ENCODE results near the gene TEX26.

DNA sequence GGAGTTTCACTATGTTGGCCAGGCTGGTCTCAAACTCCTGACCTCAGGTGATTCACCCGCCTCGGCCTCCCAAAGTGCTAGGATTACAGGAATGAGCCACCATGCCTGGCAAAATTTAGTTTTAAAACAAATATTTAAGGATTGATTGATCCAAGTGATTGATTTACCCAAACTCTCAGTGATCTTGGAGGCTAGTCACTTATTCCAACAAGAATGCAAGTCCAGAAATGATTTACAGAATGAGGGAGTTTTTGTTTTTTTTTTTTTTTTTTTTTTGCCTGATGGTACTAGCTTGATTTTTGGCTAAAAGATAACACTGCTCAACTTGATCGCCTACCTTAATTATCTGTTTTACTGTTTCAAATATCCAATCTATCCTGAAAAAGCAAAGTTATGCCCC is 5.7 kb upstream of the TEX26 start:
- TF ChIP-seq CBX8 (IDR thresholded peaks at IDR 0.05) (no peak), RFX5 (IDR thresholded peaks at IDR 0.05) (no peak), POLR2A (IDR thresholded peaks at IDR 0.05; ENCODE audit: low read length) (no peak), CEBPB (IDR thresholded peaks at IDR 0.05) (no peak), MAZ (IDR thresholded peaks at IDR 0.05; ENCODE audit: borderline replicate concordance, low read depth, low read length) (no peak), CHD4 (IDR thresholded peaks at IDR 0.05; ENCODE audit: borderline replicate concordance) (no peak), FOSL2 (IDR thresholded peaks at IDR 0.05) (no peak), FOSL2 (CRISPR knock-in tag; IDR thresholded peaks at IDR 0.05) (no peak), BHLHE40 (IDR thresholded peaks at IDR 0.05; ENCODE audit: low read depth, low read length) (no peak), RARB (CRISPR knock-in tag; IDR thresholded peaks at IDR 0.05) (no peak), NR3C1 (IDR thresholded peaks at IDR 0.05) (no peak), RNF2 (IDR thresholded peaks at IDR 0.05; ENCODE audit: borderline replicate concordance, low read depth) (no peak)
- TF ChIP-seq, protein P1, sequence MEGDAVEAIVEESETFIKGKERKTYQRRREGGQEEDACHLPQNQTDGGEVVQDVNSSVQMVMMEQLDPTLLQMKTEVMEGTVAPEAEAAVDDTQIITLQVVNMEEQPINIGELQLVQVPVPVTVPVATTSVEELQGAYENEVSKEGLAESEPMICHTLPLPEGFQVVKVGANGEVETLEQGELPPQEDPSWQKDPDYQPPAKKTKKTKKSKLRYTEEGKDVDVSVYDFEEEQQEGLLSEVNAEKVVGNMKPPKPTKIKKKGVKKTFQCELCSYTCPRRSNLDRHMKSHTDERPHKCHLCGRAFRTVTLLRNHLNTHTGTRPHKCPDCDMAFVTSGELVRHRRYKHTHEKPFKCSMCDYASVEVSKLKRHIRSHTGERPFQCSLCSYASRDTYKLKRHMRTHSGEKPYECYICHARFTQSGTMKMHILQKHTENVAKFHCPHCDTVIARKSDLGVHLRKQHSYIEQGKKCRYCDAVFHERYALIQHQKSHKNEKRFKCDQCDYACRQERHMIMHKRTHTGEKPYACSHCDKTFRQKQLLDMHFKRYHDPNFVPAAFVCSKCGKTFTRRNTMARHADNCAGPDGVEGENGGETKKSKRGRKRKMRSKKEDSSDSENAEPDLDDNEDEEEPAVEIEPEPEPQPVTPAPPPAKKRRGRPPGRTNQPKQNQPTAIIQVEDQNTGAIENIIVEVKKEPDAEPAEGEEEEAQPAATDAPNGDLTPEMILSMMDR (IDR thresholded peaks at IDR 0.05) = no peak
- TF ChIP-seq, protein P2, sequence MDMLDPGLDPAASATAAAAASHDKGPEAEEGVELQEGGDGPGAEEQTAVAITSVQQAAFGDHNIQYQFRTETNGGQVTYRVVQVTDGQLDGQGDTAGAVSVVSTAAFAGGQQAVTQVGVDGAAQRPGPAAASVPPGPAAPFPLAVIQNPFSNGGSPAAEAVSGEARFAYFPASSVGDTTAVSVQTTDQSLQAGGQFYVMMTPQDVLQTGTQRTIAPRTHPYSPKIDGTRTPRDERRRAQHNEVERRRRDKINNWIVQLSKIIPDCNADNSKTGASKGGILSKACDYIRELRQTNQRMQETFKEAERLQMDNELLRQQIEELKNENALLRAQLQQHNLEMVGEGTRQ (IDR thresholded peaks at IDR 0.05) = no peak

All from A549 (cell line).